ENCODE results near the gene NTN1. TPM values are rescaled to one million over a fixed set of nuclear protein-coding genes. Genes with fewer than 3 reads are reported as not detected.

Gene NTN1
- total RNA-seq, 1 donor from 2014 or later = 29.6 TPM

GRCh38 chr17:9204637-9205329 lies 183.5 kb downstream of the NTN1 start:
- H3K9me3 ChIP-seq = no peaks in the 10 kb centered on the region
- no peaks in the 10 kb centered on the region for H3K36me3 ChIP-seq
- DNase-seq (ENCODE audit: low spot score in 2 of 2) = no peak
- H3K27ac ChIP-seq = no peak overlapping the region
- no peak overlapping the region for H3K4me3 ChIP-seq
- no peak for TF ChIP-seq CTCF (IDR thresholded peaks at IDR 0.05)
- no peaks in the 10 kb centered on the region for H3K27me3 ChIP-seq
- peaks cover 7 to 10% of the 10 kb centered on the region in 2 donors for H3K4me1 ChIP-seq
- intact Hi-C loops (cut with DNase I) = no loop called here

GRCh38 chr17:9205520-9206409 lies 184.5 kb downstream of the NTN1 start:
- no peak for TF ChIP-seq CTCF (IDR thresholded peaks at IDR 0.05)
- intact Hi-C loops (cut with DNase I) = no loop called here
- no peaks in the 10 kb centered on the region for H3K9me3 ChIP-seq

GRCh38 chr17:9206410-9206703 lies 185.0 kb downstream of the NTN1 start:
- Histone ChIP-seq H3K9me3 (no peaks in the 10 kb centered on the region), H3K27ac (peak overlapping the region in 1 of 2 donors; percentile 51), H3K27me3 (no peaks in the 10 kb centered on the region), H3K4me1 (peaks cover 7 to 10% of the 10 kb centered on the region in 2 donors), H3K4me3 (peak overlapping the region in 1 of 2 donors; percentile 45), H3K36me3 (no peaks in the 10 kb centered on the region)
- intact Hi-C loops (cut with DNase I) = no loop called here
- DNase-seq (ENCODE audit: low spot score in 2 of 2) = no peak
- no peak for TF ChIP-seq CTCF (IDR thresholded peaks at IDR 0.05)

More at GRCh38 chr17:9205520-9206409, 184.5 kb downstream of the NTN1 start:
- Histone ChIP-seq H3K4me1 (peaks cover 7 to 10% of the 10 kb centered on the region in 2 donors), H3K27ac (peak overlapping the region in 1 of 2 donors; percentile 51), H3K4me3 (peak overlapping the region in 1 of 2 donors; percentile 45), H3K27me3 (no peaks in the 10 kb centered on the region), H3K36me3 (no peaks in the 10 kb centered on the region)
- no peak for DNase-seq (ENCODE audit: low spot score in 2 of 2)

GRCh38 chr17:9206741-9207332 lies 185.5 kb downstream of the NTN1 start:
- H3K4me3 ChIP-seq = peak overlapping the region in 1 of 2 donors; percentile 45
- no peaks in the 10 kb centered on the region for H3K36me3 ChIP-seq
- H3K9me3 ChIP-seq = no peaks in the 10 kb centered on the region
- no peaks in the 10 kb centered on the region for H3K27me3 ChIP-seq
- TF ChIP-seq CTCF (IDR thresholded peaks at IDR 0.05) = no peak
- peak overlapping the region in 1 of 2 donors; percentile 51 for H3K27ac ChIP-seq
- DNase-seq (ENCODE audit: low spot score in 2 of 2) = no peak
- peaks cover 7 to 10% of the 10 kb centered on the region in 2 donors for H3K4me1 ChIP-seq
- intact Hi-C loops (cut with DNase I) = no loop called here

GRCh38 chr17:9208381-9209105 lies 187.2 kb downstream of the NTN1 start:
- Histone ChIP-seq H3K27me3 (no peaks in the 10 kb centered on the region), H3K9me3 (no peaks in the 10 kb centered on the region), H3K4me3 (no peak overlapping the region), H3K4me1 (peaks cover 7 to 10% of the 10 kb centered on the region in 2 donors), H3K27ac (no peak overlapping the region), H3K36me3 (no peaks in the 10 kb centered on the region)
- intact Hi-C loops (cut with DNase I) = no loop called here
- TF ChIP-seq CTCF (IDR thresholded peaks at IDR 0.05) = no peak
- DNase-seq (ENCODE audit: low spot score in 2 of 2) = no peak

Measured in ascending aorta (tissue), 2 donors.